ENCODE measurements around the gene MBNL1. TPM values are rescaled to one million over a fixed set of nuclear protein-coding genes. Genes with fewer than 3 reads are reported as not detected.

MBNL1 gene
- total and polyA plus RNA-seq, 11 donors: 46.8 to 416 (median 189) TPM

DNA sequence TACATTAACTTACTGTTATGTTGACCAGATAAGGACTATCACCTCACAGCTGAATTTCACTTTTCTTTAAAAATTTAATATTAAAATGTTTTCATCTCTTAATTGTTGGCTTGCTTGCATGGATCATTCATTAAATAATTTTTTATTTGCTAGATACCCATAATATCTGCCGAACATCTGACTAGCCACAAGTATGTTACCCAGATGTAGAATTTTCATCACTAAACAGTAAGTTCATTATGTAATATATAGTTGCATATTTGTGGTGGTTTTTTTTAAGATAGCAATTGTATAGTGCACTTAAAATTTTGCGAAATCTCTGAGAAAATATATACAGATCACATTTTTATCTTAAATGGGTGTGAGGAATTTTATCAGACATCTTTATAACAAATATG, 190.4 kb downstream of the MBNL1 start:
- Histone ChIP-seq H3K4me1 (peaks cover 0 to 38% (median 10%) of the 10 kb centered on the region in 12 donors), H3K36me3 (peaks cover 0 to 100% (median 86%) of the 10 kb centered on the region in 9 donors), H3K4me3 (no peak overlapping the region), H3K27ac (no peak overlapping the region), H3K9me3 (no peaks in the 10 kb centered on the region), H3K27me3 (no peaks in the 10 kb centered on the region)
- ATAC-seq: no peak
- TF ChIP-seq POLR2A (IDR thresholded peaks at IDR 0.05): no peak
- DNase-seq: no peak
- WGBS, 4 donors: 94 to 99% (median 96%) methylated on average over 2 of the region's 2 CpGs
- intact Hi-C loops (cut with DNase I): no loop called here

DNA sequence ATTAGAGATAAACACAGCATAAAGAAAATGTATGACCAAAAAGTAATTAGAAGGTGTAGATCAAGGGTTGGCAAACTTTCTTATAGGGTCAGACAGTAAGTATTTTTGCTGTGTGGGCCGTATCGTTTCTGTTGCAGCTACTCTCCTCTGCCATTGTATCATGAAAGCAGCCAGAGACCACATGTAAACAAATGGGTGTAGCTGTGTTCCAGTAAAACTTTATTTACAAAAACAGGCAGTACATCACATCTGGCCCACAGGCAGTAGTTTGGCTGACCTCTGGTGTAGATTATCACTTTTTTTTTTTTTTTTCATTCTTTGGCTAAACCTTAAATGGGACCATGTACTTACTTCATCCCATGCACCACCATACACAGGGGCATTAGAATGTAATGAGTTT, 190.8 kb downstream of the MBNL1 start:
- ATAC-seq (no peak), DNase-seq (no peak)
- intact Hi-C loops (cut with DNase I): no loop called here
- no peaks in the 10 kb centered on the region for H3K27me3 ChIP-seq
- peaks cover 0 to 36% (median 12%) of the 10 kb centered on the region in 12 donors for H3K4me1 ChIP-seq
- H3K9me3 ChIP-seq: no peaks in the 10 kb centered on the region
- TF ChIP-seq, protein P1, sequence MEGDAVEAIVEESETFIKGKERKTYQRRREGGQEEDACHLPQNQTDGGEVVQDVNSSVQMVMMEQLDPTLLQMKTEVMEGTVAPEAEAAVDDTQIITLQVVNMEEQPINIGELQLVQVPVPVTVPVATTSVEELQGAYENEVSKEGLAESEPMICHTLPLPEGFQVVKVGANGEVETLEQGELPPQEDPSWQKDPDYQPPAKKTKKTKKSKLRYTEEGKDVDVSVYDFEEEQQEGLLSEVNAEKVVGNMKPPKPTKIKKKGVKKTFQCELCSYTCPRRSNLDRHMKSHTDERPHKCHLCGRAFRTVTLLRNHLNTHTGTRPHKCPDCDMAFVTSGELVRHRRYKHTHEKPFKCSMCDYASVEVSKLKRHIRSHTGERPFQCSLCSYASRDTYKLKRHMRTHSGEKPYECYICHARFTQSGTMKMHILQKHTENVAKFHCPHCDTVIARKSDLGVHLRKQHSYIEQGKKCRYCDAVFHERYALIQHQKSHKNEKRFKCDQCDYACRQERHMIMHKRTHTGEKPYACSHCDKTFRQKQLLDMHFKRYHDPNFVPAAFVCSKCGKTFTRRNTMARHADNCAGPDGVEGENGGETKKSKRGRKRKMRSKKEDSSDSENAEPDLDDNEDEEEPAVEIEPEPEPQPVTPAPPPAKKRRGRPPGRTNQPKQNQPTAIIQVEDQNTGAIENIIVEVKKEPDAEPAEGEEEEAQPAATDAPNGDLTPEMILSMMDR (IDR thresholded peaks at IDR 0.05): no peak
- TF ChIP-seq POLR2A (IDR thresholded peaks at IDR 0.05): no peak
- no peak overlapping the region for H3K4me3 ChIP-seq
- no peak overlapping the region for H3K27ac ChIP-seq
- peaks cover 0 to 100% (median 85%) of the 10 kb centered on the region in 9 donors for H3K36me3 ChIP-seq
- 91 to 97% (median 95%) methylated on average over 2 of the region's 2 CpGs for WGBS, 4 donors

DNA sequence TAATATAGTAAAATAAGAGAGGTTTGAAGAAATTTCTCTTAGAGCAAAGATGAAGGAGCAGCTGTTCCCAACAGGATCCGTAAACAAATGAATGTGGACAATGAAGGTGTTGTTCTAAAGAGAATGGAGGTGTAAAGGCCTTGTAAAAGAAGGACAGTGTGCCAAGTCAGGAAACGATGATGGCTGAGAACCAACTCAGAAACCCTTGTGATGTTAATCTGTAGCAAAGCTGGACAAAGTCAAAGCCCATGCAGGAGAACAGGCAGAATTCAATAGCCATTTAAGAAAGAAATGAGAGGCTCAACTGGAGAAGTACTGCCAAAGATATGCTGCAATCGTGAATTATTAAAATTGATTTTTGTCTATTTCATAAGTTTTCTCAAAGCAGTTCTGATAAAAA, 192.2 kb downstream of the MBNL1 start:
- Histone ChIP-seq H3K27ac (peak overlapping the region in 1 of 12 donors; percentile 9), H3K9me3 (no peaks in the 10 kb centered on the region), H3K27me3 (no peaks in the 10 kb centered on the region), H3K4me3 (no peak overlapping the region), H3K36me3 (peaks cover 0 to 99% (median 88%) of the 10 kb centered on the region in 9 donors), H3K4me1 (peaks cover 0 to 38% (median 16%) of the 10 kb centered on the region in 12 donors)
- whole genome bisulfite sequencing, 4 donors: 37 to 55% (median 43%) methylated on average over 3 of the region's 3 CpGs
- intact Hi-C loops (cut with DNase I): no loop called here
- DNase-seq (no peak), ATAC-seq (no peak)
- TF ChIP-seq, protein P1 (IDR thresholded peaks at IDR 0.05): no peak
- no peak for TF ChIP-seq POLR2A (IDR thresholded peaks at IDR 0.05)

DNA sequence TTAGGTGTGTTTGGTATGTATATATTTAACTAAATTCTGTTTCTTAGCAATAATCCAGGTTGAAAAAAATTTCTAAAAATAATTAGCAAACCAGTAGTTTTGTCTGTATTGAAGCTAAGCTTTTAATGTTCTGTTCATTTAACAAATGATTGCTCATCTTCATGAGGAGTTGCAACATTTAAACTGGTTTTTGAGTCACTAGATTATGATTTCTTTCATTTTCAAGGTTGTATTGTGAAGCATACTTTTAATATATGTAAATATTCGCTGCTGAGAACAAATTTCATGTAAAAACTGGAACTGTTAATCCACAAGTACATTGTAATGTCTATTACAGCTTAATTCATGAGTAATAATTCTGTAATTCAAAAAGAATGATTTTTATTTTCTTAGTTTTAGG, 192.7 kb downstream of the MBNL1 start:
- H3K27me3 ChIP-seq: no peaks in the 10 kb centered on the region
- no peak overlapping the region for H3K4me3 ChIP-seq
- ATAC-seq: no peak
- H3K9me3 ChIP-seq: no peaks in the 10 kb centered on the region
- H3K4me1 ChIP-seq: peaks cover 0 to 38% (median 16%) of the 10 kb centered on the region in 12 donors
- 97 to 99% (median 98%) methylated on average over 1 of the region's 1 CpG for WGBS, 4 donors
- intact Hi-C loops (cut with DNase I): no loop called here
- TF ChIP-seq, protein P1 (IDR thresholded peaks at IDR 0.05): no peak
- no peak for TF ChIP-seq POLR2A (IDR thresholded peaks at IDR 0.05)
- no peak for DNase-seq
- peak overlapping the region in 1 of 12 donors; percentile 9 for H3K27ac ChIP-seq
- peaks cover 0 to 96% (median 86%) of the 10 kb centered on the region in 9 donors for H3K36me3 ChIP-seq

DNA sequence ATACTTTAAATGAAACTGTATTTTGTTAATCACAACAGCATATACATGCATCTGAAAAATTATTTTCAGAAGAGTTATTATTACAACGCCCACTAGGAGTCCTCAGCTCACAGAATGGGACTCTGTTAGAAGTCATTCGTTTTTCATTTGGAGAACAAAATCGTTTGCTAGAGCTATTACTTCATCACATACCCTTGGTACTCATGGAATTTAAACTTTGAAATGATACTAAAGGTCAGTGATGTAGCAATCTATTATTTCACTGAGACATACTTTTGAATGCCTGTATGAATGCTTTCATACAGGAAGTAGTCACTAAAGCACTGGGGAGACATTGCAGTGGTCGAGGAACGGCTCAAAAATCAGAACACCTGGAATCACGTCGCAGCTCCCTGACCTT, 198.1 kb downstream of the MBNL1 start:
- Histone ChIP-seq H3K9me3 (no peaks in the 10 kb centered on the region), H3K27me3 (no peaks in the 10 kb centered on the region), H3K4me1 (peaks cover 0 to 25% (median 14%) of the 10 kb centered on the region in 12 donors), H3K27ac (peak overlapping the region in 1 of 12 donors; percentile 50), H3K4me3 (no peak overlapping the region), H3K36me3 (peaks cover 0 to 47% (median 40%) of the 10 kb centered on the region in 9 donors)
- WGBS, 4 donors: 64 to 70% (median 66%) methylated on average over 7 of the region's 7 CpGs
- intact Hi-C loops (cut with DNase I): loop anchor here in 2 of 10 donors (5.0 kb wide), 2 partner anchors 284 to 394 kb away; no protein-coding TSS in a partner anchor
- no peak for DNase-seq
- peak in 3 of 4 donors; percentile 33 to 61 (median 51) for ATAC-seq
- no peak for TF ChIP-seq POLR2A (IDR thresholded peaks at IDR 0.05)
- TF ChIP-seq, protein P1 (IDR thresholded peaks at IDR 0.05): peak; percentile 10 to 63 (median 42)
